T-helper 1 cell (primary cell): Measurements from ENCODE around the gene COQ10A.

Experiments
- DNase-seq, 5 donors: peaks; one replicate each; pipeline ENCODE4 v3.0.0-alpha.2; 2012 to 2020

COQ10A gene

DNA sequence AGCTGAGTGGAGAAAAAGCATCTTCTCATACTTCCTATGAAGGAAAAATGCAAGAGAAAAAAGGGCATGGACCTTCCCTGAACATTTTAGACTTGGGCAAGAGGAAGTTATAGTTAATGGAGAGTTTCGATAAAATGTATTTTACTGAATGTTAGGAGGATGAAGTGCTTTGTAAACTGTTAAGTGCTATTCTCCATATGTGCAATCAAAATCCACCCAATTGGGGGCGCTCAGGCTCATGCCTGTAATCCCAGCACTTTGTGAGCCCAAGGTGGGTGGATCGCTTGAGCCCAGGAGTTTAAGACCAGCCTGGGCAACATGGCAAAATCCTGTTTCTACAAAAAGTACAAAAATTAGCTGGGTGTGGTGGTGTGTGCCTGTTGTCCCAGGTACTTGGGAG lies 50.9 kb downstream of the COQ10A start:
- no peak for DNase-seq
